ENCODE measurements around the gene KRTAP21-3.
"Not testable (repeated sequence)": the region's sequence is repeated elsewhere in the genome, so short reads cannot be mapped to it uniquely, and the experiment has no call there.

The KRTAP21-3 gene, protein sequence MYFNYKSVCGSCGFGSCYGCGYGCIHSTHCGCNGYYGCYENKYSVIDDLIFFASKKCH

DNA sequence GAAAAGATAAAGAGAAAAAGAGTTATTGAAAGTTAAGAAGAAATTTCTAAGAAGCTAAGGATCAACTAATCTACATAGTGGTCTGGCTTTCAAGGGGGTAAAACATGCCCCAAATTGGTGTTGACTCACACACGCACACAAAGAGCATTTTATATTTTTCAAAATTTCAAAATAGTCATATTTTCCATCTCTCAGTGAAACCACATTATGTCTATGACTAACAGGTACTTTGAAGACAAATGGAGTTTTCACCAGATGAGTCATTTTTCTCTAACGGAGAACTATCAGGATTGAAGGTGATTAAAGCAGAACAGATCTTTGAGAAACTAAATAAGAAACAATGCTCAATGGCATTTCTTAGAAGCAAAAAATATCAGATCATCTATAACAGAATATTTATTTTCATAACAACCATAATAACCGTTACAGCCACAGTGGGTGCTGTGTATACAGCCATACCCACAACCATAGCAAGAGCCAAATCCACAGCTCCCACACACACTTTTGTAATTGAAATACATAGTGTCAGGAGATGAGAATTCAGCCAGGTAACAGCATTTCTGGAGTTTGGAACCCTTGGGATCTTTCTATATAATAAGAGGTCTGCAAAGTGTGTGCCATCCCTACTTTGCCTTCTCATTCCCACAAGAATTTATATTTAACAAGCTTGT lies at the start of gene KRTAP21-3:
Gene KRTAP21-3, minus strand, starts transcription at position 539 of the 671 bp plus-strand sequence. Its CDS starts 18 bp downstream, at position 521.
- no peak for DNase-seq

DNA sequence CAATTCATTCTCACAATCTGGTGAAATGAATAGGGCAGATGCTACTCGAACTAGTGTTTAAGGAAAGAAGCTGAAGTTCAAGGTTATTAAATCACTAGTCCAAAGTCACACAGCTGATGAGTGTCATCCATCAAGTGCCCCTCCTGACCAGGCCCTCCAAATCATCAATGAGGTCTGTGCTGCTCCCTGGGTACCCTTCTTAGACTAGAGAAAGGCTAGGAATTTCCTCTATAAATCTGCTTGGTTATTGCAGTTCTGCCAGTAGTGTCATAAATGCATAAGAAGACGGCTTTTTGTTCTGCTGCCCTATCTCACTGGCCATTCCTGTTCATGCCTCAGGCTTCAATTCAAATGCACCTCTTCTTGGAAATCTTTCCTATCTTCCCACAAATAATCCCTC lies 42.2 kb upstream of the KRTAP21-3 start:
- DNase-seq, result no peak

DNA sequence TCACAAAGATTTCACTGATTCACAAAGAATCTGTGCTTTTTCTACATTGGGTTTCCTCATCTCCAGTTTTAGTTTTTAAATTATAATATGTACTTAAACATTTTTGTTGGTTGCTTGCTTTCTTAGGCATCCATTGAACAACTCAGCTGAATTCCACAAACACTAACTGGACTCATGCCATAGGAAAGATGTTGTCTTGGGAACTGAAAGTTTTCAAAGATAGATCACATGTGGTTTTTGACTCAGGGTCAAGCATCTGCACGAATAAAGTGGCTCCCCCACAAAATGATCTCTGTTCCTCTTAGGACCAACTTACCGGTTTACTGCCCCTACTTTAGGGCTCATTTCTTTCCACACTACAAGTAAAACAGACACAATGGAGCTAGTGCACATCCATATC lies 39.7 kb upstream of the KRTAP21-3 start:
- no peak for DNase-seq

DNA sequence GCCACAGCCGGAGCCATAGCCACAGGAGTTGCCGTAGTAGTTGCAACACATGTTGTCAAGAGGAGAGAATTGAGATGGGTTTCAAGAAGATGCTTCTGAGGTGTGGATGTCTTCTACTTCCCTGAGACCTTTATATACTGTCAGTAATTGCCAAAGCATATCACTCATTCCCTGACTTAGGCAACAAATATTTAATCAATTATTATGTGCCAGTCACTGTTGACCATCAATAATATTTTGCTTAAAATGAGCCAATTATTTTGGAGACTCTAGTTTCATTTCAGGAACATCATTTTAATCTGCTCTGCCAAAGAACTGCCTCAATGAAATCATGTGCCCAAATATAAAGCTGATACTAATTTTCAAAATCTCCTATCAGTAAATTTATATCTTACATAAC lies 36.8 kb upstream of the KRTAP21-3 start, which contains the start of gene KRTAP21-1:
Gene KRTAP21-1, minus strand, starts transcription at position 101 of the 400 bp plus-strand sequence. Its CDS starts 50 bp downstream, at position 51.
- not testable (repeated sequence) for DNase-seq

DNA sequence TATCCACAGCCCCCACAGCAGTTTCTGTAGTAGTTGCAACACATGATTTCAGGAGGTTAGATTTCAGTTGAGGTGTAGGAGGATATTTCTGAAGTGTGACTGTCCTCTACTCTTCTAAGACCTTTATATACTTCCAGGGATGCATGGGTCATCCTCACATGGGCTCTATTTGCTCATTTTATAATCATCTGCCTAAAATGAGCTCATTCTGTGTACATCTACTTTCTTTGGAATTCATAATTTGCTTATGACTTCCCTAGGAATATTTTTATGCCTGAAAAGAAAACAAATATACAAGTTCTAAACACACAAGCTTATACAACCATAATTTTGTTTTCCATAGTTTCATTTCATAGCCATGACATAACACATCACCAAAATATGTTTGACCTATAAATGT lies 28.6 kb upstream of the KRTAP21-3 start, which contains the start of gene KRTAP21-2:
Gene KRTAP21-2, minus strand, starts transcription at position 101 of the 400 bp plus-strand sequence. Its CDS starts 57 bp downstream, at position 44.
- DNase-seq, result no peak

- no peak for DNase-seq
These were observed 21.9 kb upstream of the KRTAP21-3 start for GRCh38 chr21:30740462-30740861.

DNA sequence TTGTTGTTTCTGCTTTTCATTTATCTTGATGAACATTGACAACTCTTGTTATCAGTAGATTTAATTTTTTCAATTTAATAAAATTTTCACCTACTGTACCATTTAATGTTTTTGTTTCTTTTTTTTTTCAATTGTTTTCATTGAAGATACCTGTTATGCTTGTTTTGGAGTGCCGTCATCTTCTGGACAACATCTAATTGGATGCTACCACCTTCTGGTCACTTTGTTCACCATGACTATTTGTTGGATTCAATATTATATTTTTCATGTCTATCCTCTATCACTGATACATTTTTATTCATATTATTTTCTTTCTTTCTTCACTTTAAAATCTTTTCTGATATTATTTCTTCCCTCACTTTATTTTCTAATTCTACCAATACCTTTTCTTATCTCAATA lies 14.4 kb upstream of the KRTAP21-3 start:
- DNase-seq, result no peak

DNA sequence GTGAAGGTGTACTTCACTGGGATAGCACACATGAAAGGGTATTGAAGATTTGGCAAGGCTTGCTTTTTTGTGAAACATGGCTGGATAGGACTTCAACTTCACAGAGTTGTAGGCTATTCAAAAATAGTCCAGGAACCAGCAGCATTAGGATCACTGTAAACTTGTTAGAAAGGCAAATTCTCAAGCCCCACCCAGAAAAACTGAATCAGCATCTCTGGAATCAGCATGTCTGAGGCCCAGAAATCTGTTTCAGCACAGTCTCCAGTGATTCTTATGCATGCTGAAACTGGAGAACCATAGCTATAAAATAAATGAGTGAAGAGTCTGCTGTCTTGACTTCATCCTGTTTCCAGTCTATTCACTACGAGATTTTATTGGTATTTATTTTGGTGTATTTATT lies 8.1 kb upstream of the KRTAP21-3 start:
- no peak for DNase-seq

- no peak for DNase-seq
These were observed 824 bp upstream of the KRTAP21-3 start for GRCh38 chr21:30719401-30719800.

DNA sequence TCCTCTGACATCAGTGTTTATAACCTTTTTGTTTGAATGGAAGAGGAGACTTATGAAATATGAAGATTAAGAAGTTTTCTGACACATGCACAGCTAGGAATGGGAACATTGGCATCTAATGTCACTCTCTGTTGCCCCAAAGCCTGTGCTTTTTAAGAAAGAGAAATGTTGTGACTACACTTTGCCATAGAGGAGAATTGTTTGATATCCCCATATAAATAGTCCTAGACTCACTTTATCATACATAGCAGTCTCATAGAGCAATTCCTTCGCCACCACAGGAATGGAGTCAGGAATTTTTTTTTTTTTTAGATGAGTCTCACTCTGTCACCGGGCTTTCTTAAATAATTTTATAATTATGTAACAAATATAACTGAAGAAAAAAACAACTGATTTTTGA lies 1.5 kb downstream of the KRTAP21-3 start:
- no peak for DNase-seq

DNA sequence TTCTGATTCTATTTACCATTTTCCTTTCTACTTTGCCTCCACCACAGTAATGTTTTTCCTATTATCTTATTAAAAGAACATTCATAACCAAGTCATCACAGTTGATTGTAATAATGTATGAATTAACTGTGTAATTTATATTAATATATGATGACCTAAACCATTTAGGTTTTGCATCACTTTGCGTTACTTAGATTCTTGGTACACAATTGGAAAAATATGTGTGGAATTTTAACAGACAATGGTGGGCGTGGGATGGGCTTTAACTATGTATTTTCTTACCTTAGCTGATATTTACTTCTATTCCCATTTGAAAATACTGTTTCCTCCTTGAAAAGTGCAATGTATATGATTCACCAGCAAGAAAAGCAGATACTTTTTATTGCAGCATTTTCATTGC lies 3.6 kb downstream of the KRTAP21-3 start:
- DNase-seq, result no peak

DNA sequence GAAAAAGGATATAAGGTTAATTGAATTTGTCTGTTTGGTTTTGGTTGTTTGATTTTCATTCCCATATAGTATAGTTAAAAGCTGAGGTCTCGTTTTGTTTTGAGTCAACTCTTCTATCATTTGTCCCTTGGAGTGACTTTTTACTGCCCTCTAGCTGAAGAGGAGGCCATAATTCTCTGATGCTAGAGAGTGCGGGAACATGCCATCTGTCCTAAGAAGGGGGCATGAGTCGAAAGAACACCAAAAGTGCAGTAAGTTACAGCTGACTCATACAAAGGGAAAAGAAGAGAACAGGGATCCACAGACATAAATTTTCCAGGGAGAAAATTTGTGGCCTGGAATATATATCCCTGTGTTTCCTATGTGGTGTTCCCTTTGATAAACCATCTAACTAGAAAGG lies 4.1 kb downstream of the KRTAP21-3 start:
- no peak for DNase-seq

GRCh38 chr21:30713766-30714165 lies 4.8 kb downstream of the KRTAP21-3 start:
- no peak for DNase-seq

DNA sequence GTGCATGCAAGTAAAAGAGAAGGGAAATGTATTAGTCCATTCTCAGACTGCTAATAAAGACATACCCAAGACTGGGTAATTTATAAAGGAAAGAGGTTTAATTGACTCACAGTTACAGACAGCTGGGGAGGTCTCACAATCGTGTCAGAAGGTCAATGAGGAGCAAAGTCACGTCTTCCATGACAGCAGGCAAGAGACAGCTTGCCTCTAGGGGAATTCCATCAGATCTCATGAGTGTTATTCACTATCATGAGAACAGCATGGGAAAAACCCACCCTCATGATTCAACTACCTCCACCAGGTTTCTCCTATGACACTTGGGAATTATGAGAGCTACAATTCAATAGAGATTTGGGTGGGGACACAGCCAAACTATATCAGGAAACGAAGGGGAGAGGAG lies 8.1 kb downstream of the KRTAP21-3 start:
- DNase-seq, result no peak

DNA sequence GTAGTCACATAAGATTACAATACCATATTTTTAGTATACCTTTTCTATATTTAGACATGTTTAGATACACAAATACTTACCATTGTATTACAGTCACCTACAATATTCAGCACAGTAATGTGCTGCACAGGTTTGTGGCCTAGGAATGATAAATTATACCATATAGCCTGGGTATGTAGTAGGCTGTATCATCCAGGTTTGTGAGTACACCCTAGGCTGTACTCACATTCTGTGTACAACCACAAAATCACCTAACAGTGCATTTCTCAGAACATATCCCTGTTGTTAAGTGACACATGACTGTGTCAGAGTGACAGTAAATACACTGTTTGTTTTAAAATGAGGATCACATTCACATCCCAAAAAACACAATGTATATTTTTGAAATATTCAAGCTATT lies 11.2 kb downstream of the KRTAP21-3 start:
- no peak for DNase-seq

DNA sequence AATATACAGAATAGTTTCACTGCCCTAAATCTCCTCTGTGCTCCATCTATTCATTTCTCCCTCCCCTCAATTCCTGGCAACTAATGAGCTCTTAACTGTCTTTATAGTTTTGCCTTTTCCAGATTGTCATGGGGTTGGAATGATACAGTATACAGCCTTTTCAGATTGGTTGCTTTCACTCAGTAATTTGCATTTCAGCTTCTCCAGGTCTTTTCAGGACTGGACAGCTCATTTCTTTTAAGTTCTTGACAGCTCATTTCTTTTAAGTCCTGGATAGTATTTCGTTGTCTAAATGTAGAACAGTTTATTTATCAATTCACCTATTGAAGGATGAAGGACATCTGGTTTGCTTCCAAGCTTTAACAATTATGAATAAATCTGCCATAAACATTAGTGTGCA lies 22.6 kb downstream of the KRTAP21-3 start:
- DNase-seq, result no peak

DNA sequence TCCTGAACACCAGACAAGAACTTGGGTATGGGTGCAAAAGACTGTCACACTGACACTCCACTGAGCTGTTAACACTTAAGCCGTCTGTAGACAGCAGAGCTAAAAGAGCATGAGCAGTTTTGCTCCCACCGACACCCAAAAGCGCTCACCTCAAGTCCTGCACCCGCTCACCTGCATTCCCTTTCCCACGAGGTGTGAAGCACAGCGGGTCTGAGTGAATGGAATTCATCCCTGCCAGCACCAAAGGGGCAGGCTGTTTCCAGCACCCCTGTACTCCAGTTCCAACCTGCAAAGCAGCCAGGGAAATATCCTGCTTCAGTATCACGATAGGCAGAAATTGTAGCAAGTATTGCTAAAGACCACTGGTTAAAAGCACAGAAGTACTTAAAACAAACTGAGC lies 28.8 kb downstream of the KRTAP21-3 start:
- DNase-seq, result no peak

- no peak for DNase-seq
These were observed 34.1 kb downstream of the KRTAP21-3 start for GRCh38 chr21:30684506-30684905.

- DNase-seq, result no peak
These were observed 38.0 kb downstream of the KRTAP21-3 start for GRCh38 chr21:30680586-30680985.

DNA sequence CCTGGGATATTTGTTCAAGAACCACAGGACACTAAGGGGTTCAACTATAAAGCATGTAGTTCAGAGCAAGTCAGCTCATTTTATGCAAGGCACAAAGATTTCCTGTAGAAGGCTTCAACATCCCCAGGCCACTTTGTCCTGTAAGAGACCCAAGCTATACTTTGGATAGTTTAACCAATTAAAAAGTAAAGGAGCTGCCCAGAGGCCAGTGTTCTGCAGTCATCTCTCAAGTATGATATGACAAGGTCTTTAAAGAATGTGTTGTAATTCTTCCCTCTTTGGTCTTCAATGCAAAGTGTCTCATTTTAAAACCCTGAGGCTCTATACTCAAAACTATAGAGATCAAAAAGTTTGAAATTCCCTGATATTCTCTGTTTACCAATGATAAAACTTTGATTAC lies 41.8 kb downstream of the KRTAP21-3 start:
- no peak for DNase-seq

- DNase-seq, result no peak
These were observed 44.3 kb downstream of the KRTAP21-3 start for GRCh38 chr21:30674312-30674711.

DNA sequence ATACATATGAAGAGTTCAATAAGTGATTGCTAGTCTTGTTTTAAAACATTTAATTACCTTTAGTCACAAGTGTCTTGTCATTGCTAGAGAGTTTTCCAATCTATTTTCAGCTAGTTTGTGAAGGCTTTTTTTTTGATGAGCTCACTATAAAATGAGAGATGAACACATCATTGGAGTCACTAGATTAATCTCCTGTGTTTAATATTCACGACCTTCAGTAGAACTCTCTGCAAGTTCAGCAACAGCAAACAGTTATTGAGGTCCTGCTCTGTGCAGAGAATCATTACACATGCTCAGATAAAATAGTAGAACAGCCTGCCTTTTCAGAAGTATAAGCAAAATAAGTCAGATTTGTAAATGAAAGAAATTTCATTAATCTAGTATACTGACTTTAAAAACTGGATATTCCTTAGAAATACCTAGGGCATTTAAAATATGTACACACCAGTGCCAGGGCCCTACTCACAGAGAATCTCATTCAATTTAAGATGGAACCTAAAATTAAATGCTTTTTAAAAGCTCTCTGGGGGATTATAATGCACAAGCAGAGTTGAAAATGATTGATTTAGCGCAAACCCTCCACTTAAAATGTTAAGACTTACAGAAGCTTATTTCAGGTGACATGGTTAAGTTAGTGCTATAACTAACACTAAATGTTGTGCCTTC lies 45.5 kb downstream of the KRTAP21-3 start:
- no peak for DNase-seq

GRCh38 chr21:30668776-30669175 lies 49.8 kb downstream of the KRTAP21-3 start:
- no peak for DNase-seq

Measured in stimulated activated naive CD4-positive, alpha-beta T cell treated with Interleukin-2 at 50 U/mL for 16 hours (primary cell).